K562 (cell line): ENCODE data around the gene INTS1. TPM values are rescaled to one million over a fixed set of nuclear protein-coding genes. Genes with fewer than 3 reads are reported as not detected.

Experiments used
- CHCHD3 ChIP-seq: fragments of 250-450 bp; sonication (Bioruptor Pico); IDR thresholded peaks from 2 replicates; pipeline ENCODE4 v2.1.2; 2022; ENCODE audit warnings: mild to moderate bottlenecking
- ETS2 ChIP-seq: IDR thresholded peaks from 2 replicates; pipeline ENCODE4 v1.6.1; 2016; ENCODE audit warnings: borderline replicate concordance, missing genetic modification characterization, mild to moderate bottlenecking, moderate library complexity, missing compliant biosample characterization; ENCODE audit not compliant: poor library complexity, severe bottlenecking
- HSF4 ChIP-seq: fragments of 250-450 bp; sonication (Bioruptor Pico); IDR thresholded peaks from 2 replicates; pipeline ENCODE4 v2.1.2; 2022; ENCODE audit warnings: mild to moderate bottlenecking, moderate library complexity, borderline replicate concordance
- KLF16 ChIP-seq: IDR thresholded peaks from 2 replicates; pipeline ENCODE4 v1.6.1; 2016; ENCODE audit warnings: antibody characterized with exemption
- MTA2 ChIP-seq: fragments of 450-650 bp; IDR thresholded peaks from 2 replicates; pipeline ENCODE4 v1.6.1; 2016; ENCODE audit warnings: low read depth
- MYNN ChIP-seq, 2 experiments: sonication (generic); formaldehyde crosslinking in 1 of 2; IDR thresholded peaks; 2 replicates each; pipeline versions ENCODE4 v1.5.0 to v1.6.1; 2016 to 2020; ENCODE audit warnings: antibody characterized with exemption in 1 of 2, missing genetic modification reagents in 1 of 2
- PCBP2 ChIP-seq: fragments of 200-400 bp; formaldehyde crosslinking; IDR thresholded peaks from 2 replicates; pipeline ENCODE4 v1.6.1; 2018; ENCODE audit warnings: low read length, low read depth, mild to moderate bottlenecking, moderate library complexity; ENCODE audit not compliant: poor library complexity, severe bottlenecking
- PHF8 ChIP-seq: fragments of 200-600 bp; sonication (generic); IDR thresholded peaks from 2 replicates; pipeline ENCODE4 v1.6.1; 2012; ENCODE audit warnings: mixed run types, mild to moderate bottlenecking, inconsistent platforms, low read length, moderate library complexity, borderline replicate concordance
- PPARD ChIP-seq: fragments of 250-450 bp; sonication (Bioruptor Pico); IDR thresholded peaks from 2 replicates; pipeline ENCODE4 v1.8.0; 2022; ENCODE audit warnings: inconsistent platforms, mild to moderate bottlenecking, moderate library complexity
- RBM22 ChIP-seq: fragments of 200-400 bp; formaldehyde crosslinking; IDR thresholded peaks from 2 replicates; pipeline ENCODE4 v1.6.1; 2018; ENCODE audit warnings: low read length, low read depth; ENCODE audit not compliant: poor library complexity, severe bottlenecking
- SAFB ChIP-seq: fragments of 200-400 bp; formaldehyde crosslinking; IDR thresholded peaks from 2 replicates; pipeline ENCODE4 v1.6.1; 2017; ENCODE audit warnings: low read depth, low read length, borderline replicate concordance
- TFAP4 ChIP-seq: sonication (generic); formaldehyde crosslinking; IDR thresholded peaks from 2 replicates; pipeline ENCODE4 v1.8.0; 2022; ENCODE audit warnings: missing genetic modification reagents, mild to moderate bottlenecking, moderate library complexity, borderline replicate concordance
- ZNF165 ChIP-seq: fragments of 250-450 bp; sonication (Bioruptor Pico); IDR thresholded peaks from 2 replicates; pipeline ENCODE4 v1.4.0; 2020; ENCODE audit warnings: borderline replicate concordance
- ZNF282 ChIP-seq: sonication (generic); formaldehyde crosslinking; IDR thresholded peaks from 2 replicates; pipeline ENCODE4 v1.8.1; 2023; ENCODE audit warnings: missing genetic modification reagents
- polyA plus RNA-seq, 8 experiments: library from polyadenylated mRNA; depleted of rRNA in 4 of 8; stranded (reverse) in 5 of 8; unstranded in 3 of 8; fragments of >200 nt; fragmentation: Nextera tagmentation in 2 of 8; fragmentation: Illumina TruSeq in 1 of 8; extraction: Ambion mirVana in 2 of 8; extraction: Trizol in 1 of 8; gene quantifications; 2 replicates each; pipeline versions ENCODE4 v1.2.1 to v1.2.3, GENCODE V29; 2011 to 2014; ENCODE audit warnings: inconsistent platforms in 1 of 8, missing spikeins in 1 of 8
- total RNA-seq, 7 experiments: library from RNA; depleted of rRNA in 6 of 7; stranded (reverse); fragments of >200 nt in 6 of 7; fragmentation: Illumina TruSeq in 2 of 7; extraction: Trizol in 2 of 7; gene quantifications; 2 replicates each; pipeline versions ENCODE4 v1.2.1 to v1.2.3, GENCODE V29; 2011 to 2021; ENCODE audit warnings: low replicate concordance in 1 of 7
- TF ChIP-seq, protein P1 (sequence below), 2 experiments: fragments of 450-650 bp; formaldehyde crosslinking in 1 of 2; IDR thresholded peaks; 2 replicates each; pipeline versions ENCODE4 v1.4.0 to v1.6.1; 2014 to 2020; ENCODE audit warnings: mild to moderate bottlenecking in 2 of 2, borderline replicate concordance in 1 of 2, low read depth in 1 of 2
- TF ChIP-seq, protein P2 (sequence below): fragments of 200-800 bp; sonication (Bioruptor generic); IDR thresholded peaks from 2 replicates; pipeline ENCODE4 v1.6.1; 2017; ENCODE audit warnings: missing genetic modification characterization, missing compliant biosample characterization

The INTS1 gene
- total and polyA plus RNA-seq, 9 of the 15 experiments (the other 6 are each of a cell fraction or from before 2014, with no cell fraction given) = 0.34 to 119 (median 18.5) TPM

DNA sequence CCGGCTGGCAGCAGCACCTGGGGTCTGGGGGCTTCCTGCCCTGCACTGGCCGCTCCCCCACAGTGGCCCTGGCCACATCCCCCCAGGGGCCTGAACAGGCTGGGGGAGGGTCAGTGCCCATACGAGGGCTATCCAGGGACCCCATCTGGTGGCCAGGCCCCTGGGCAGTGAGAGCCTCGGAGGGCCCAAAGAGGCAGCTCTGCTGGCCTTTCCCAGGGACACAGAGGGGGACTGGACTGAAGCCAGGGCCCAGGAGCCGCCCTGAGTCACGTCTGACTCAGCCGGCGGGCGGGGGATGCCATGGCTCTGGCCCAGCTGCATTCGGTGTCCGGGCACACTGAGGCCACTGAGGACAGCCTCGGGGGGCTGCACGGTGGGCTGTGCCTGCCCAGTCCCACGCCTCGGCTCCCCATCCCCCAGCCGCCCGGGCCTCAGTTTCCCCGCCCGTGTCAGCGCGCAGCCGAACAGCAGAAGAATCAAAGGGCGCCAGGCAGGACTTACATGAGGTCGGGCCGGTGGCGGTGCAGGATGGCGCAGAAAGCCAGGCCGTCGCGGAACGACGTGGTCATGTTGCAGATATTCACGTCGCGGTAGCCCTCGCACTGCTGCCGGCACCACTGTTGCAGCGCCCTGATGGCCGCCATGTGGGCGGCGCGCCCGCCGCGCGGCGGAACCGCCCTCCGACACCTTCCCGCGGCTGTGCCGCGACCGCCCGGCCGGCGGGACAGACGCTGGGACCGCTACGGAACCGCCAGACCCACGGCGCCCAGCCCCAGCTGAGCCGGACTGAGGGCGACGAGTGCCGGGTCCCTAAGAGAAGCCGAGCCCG lies 45.3 kb downstream of the INTS1 start, which contains the start of gene MICALL2 (continued):
- TF ChIP-seq, protein P1, sequence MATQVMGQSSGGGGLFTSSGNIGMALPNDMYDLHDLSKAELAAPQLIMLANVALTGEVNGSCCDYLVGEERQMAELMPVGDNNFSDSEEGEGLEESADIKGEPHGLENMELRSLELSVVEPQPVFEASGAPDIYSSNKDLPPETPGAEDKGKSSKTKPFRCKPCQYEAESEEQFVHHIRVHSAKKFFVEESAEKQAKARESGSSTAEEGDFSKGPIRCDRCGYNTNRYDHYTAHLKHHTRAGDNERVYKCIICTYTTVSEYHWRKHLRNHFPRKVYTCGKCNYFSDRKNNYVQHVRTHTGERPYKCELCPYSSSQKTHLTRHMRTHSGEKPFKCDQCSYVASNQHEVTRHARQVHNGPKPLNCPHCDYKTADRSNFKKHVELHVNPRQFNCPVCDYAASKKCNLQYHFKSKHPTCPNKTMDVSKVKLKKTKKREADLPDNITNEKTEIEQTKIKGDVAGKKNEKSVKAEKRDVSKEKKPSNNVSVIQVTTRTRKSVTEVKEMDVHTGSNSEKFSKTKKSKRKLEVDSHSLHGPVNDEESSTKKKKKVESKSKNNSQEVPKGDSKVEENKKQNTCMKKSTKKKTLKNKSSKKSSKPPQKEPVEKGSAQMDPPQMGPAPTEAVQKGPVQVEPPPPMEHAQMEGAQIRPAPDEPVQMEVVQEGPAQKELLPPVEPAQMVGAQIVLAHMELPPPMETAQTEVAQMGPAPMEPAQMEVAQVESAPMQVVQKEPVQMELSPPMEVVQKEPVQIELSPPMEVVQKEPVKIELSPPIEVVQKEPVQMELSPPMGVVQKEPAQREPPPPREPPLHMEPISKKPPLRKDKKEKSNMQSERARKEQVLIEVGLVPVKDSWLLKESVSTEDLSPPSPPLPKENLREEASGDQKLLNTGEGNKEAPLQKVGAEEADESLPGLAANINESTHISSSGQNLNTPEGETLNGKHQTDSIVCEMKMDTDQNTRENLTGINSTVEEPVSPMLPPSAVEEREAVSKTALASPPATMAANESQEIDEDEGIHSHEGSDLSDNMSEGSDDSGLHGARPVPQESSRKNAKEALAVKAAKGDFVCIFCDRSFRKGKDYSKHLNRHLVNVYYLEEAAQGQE (IDR thresholded peaks at IDR 0.05; ENCODE audit: borderline replicate concordance) = no peak
- TF ChIP-seq, protein P1 (CRISPR knock-in tag; IDR thresholded peaks at IDR 0.05; ENCODE audit: low read depth) = 0 out of 2 replicates have a peak, but pooled peaks have one; percentile 62
- TF ChIP-seq SAFB (no peak), KLF16 (no peak), PPARD (CRISPR knock-in tag) (no peak), PHF8 (peak; percentile 66; the same call in 1 of the 2 replicates), TFAP4 (CRISPR knock-in tag) (peak; percentile 87), RBM22 (no peak), ZNF165 (CRISPR knock-in tag) (peak; percentile 73; the same call in 1 of the 2 replicates), MTA2 (no peak), ZNF282 (CRISPR knock-in tag) (no peak), ETS2 (tag) (no peak), MYNN (IDR thresholded peaks at IDR 0.05) (peak; percentile 37; the same call in 1 of the 2 replicates), MYNN (CRISPR knock-in tag; IDR thresholded peaks at IDR 0.05) (no peak), HSF4 (CRISPR knock-in tag) (no peak), CHCHD3 (CRISPR knock-in tag) (peak; percentile 37; the same call in 1 of the 2 replicates), PCBP2 (no peak)
- TF ChIP-seq, protein P2, sequence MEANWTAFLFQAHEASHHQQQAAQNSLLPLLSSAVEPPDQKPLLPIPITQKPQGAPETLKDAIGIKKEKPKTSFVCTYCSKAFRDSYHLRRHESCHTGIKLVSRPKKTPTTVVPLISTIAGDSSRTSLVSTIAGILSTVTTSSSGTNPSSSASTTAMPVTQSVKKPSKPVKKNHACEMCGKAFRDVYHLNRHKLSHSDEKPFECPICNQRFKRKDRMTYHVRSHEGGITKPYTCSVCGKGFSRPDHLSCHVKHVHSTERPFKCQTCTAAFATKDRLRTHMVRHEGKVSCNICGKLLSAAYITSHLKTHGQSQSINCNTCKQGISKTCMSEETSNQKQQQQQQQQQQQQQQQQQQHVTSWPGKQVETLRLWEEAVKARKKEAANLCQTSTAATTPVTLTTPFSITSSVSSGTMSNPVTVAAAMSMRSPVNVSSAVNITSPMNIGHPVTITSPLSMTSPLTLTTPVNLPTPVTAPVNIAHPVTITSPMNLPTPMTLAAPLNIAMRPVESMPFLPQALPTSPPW (CRISPR knock-in tag) = peak; percentile 43
